K562 (cell line): ENCODE measurements around the gene C17orf78. TPM values are rescaled to one million over a fixed set of nuclear protein-coding genes. Genes with fewer than 3 reads are reported as not detected.

Source experiments
- CHD1 ChIP-seq: fragments of 200-600 bp; sonication (generic); IDR thresholded peaks from one replicate; pipeline ENCODE4 v1.6.1; 2012; ENCODE audit warnings: mild to moderate bottlenecking, moderate library complexity, low read length, inconsistent platforms
- FOXP1 ChIP-seq: sonication (generic); formaldehyde crosslinking; IDR thresholded peaks from 2 replicates; pipeline ENCODE4 v1.8.0; 2022; ENCODE audit warnings: mild to moderate bottlenecking, missing genetic modification reagents
- JUN ChIP-seq, 2 experiments: sonication (generic) in 1 of 2; formaldehyde crosslinking in 1 of 2; IDR thresholded peaks; 2 replicates each; pipeline versions ENCODE4 v1.6.1 to v1.8.0; 2012 to 2022; ENCODE audit warnings: borderline replicate concordance in 2 of 2, mild to moderate bottlenecking in 2 of 2, improper control_type of control experiment in 1 of 2, low read depth in 1 of 2, low read length in 1 of 2, missing genetic modification reagents in 1 of 2
- KHSRP ChIP-seq: fragments of 450-650 bp; IDR thresholded peaks from 2 replicates; pipeline ENCODE4 v1.6.1; 2017
- LCOR ChIP-seq: sonication (generic); formaldehyde crosslinking; IDR thresholded peaks from 2 replicates; pipeline ENCODE4 v1.8.0; 2022; ENCODE audit warnings: mild to moderate bottlenecking, missing genetic modification reagents
- LEF1 ChIP-seq: fragments of 450-650 bp; IDR thresholded peaks from 2 replicates; pipeline ENCODE4 v1.6.1; 2016; ENCODE audit warnings: mild to moderate bottlenecking
- MAZ ChIP-seq, 2 experiments: fragments of 450-650 bp in 1 of 2; sonication (generic) in 1 of 2; formaldehyde crosslinking; IDR thresholded peaks in 1 of 2; conservative IDR thresholded peaks in 1 of 2; 2 replicates each; pipeline versions ENCODE4 v1.4.0 to v1.5.0; 2020; ENCODE audit warnings: mild to moderate bottlenecking in 1 of 2, missing genetic modification reagents in 1 of 2
- MEF2D ChIP-seq: conservative IDR thresholded peaks from 2 replicates; pipeline ENCODE4 v1.6.1; 2016; ENCODE audit warnings: low read depth, missing genetic modification characterization, missing compliant biosample characterization
- NCOA1 ChIP-seq: fragments of 450-650 bp; IDR thresholded peaks from 2 replicates; pipeline ENCODE4 v1.6.1; 2016; ENCODE audit warnings: low read depth
- POLR2H ChIP-seq: IDR thresholded peaks from 2 replicates; pipeline ENCODE4 v1.6.1; 2016; ENCODE audit warnings: missing genetic modification characterization, low read depth, mild to moderate bottlenecking, control low read depth, missing compliant biosample characterization, moderate library complexity
- POLR3G ChIP-seq: IDR thresholded peaks from 2 replicates; pipeline ENCODE4 v1.6.1; 2011; ENCODE audit not compliant: insufficient read length, insufficient replicate concordance; ENCODE audit errors: extremely low read depth
- SAP30 ChIP-seq: fragments of 200-600 bp; sonication (generic); IDR thresholded peaks from 2 replicates; pipeline ENCODE4 v1.6.1; 2012; ENCODE audit warnings: borderline replicate concordance, low read depth, mild to moderate bottlenecking, moderate library complexity, low read length, control low read depth, inconsistent platforms; ENCODE audit not compliant: insufficient read depth, poor library complexity, severe bottlenecking
- SMAD4 ChIP-seq: fragments of 250-450 bp; sonication (Bioruptor Pico); conservative IDR thresholded peaks from 2 replicates; pipeline ENCODE4 v1.8.0; 2021; ENCODE audit warnings: inconsistent platforms, mild to moderate bottlenecking, moderate library complexity
- TAF9B ChIP-seq: fragments of 450-650 bp; IDR thresholded peaks from 2 replicates; pipeline ENCODE4 v1.6.1; 2018; ENCODE audit warnings: mild to moderate bottlenecking; ENCODE audit not compliant: partially characterized antibody
- ZNF232 ChIP-seq: sonication (generic); formaldehyde crosslinking; IDR thresholded peaks from 2 replicates; pipeline ENCODE4 v1.8.0; 2022; ENCODE audit warnings: mild to moderate bottlenecking, missing genetic modification reagents
- ZNF41 ChIP-seq: fragments of 250-450 bp; sonication (Bioruptor Pico); conservative IDR thresholded peaks from 2 replicates; pipeline ENCODE4 v1.4.0; 2020; ENCODE audit warnings: mild to moderate bottlenecking
- ZNF778 ChIP-seq: fragments of 450-650 bp; formaldehyde crosslinking; IDR thresholded peaks from 2 replicates; pipeline ENCODE4 v1.4.0; 2020; ENCODE audit warnings: mild to moderate bottlenecking, moderate library complexity
- polyA plus RNA-seq, 8 experiments: library from polyadenylated mRNA; depleted of rRNA in 4 of 8; stranded (reverse) in 5 of 8; unstranded in 3 of 8; fragments of >200 nt; fragmentation: Nextera tagmentation in 2 of 8; fragmentation: Illumina TruSeq in 1 of 8; extraction: Ambion mirVana in 2 of 8; extraction: Trizol in 1 of 8; gene quantifications; 2 replicates each; pipeline versions ENCODE4 v1.2.1 to v1.2.3, GENCODE V29; 2011 to 2014; ENCODE audit warnings: inconsistent platforms in 1 of 8, missing spikeins in 1 of 8
- total RNA-seq, 7 experiments: library from RNA; depleted of rRNA in 6 of 7; stranded (reverse); fragments of >200 nt in 6 of 7; fragmentation: Illumina TruSeq in 2 of 7; extraction: Trizol in 2 of 7; gene quantifications; 2 replicates each; pipeline versions ENCODE4 v1.2.1 to v1.2.3, GENCODE V29; 2011 to 2021; ENCODE audit warnings: low replicate concordance in 1 of 7
- TF ChIP-seq, protein P1 (sequence below): sonication (generic); formaldehyde crosslinking; IDR thresholded peaks from 2 replicates; pipeline ENCODE4 v1.5.0; 2020; ENCODE audit warnings: missing genetic modification reagents
- TF ChIP-seq, protein P2 (sequence below): fragments of 250-450 bp; sonication (Bioruptor Pico); IDR thresholded peaks from 2 replicates; pipeline ENCODE4 v1.8.0; 2022; ENCODE audit warnings: inconsistent platforms, mild to moderate bottlenecking, moderate library complexity, borderline replicate concordance
- TF ChIP-seq, protein P3 (sequence below), 3 experiments: fragments of 200-800 bp in 1 of 3; fragments of 250-450 bp in 1 of 3; fragments of 450-650 bp in 1 of 3; sonication (Bioruptor Pico) in 1 of 3; sonication (Bioruptor generic) in 1 of 3; formaldehyde crosslinking in 1 of 3; IDR thresholded peaks; 2 replicates each; pipeline versions ENCODE4 v1.6.1 to v1.8.0; 2016 to 2022; ENCODE audit warnings: mild to moderate bottlenecking in 2 of 3, missing genetic modification characterization in 2 of 3, missing compliant biosample characterization in 1 of 3, moderate library complexity in 1 of 3

Gene C17orf78
- total and polyA plus RNA-seq, 9 of the 15 experiments (the other 6 are each of a cell fraction or from before 2014, with no cell fraction given): not detected

DNA sequence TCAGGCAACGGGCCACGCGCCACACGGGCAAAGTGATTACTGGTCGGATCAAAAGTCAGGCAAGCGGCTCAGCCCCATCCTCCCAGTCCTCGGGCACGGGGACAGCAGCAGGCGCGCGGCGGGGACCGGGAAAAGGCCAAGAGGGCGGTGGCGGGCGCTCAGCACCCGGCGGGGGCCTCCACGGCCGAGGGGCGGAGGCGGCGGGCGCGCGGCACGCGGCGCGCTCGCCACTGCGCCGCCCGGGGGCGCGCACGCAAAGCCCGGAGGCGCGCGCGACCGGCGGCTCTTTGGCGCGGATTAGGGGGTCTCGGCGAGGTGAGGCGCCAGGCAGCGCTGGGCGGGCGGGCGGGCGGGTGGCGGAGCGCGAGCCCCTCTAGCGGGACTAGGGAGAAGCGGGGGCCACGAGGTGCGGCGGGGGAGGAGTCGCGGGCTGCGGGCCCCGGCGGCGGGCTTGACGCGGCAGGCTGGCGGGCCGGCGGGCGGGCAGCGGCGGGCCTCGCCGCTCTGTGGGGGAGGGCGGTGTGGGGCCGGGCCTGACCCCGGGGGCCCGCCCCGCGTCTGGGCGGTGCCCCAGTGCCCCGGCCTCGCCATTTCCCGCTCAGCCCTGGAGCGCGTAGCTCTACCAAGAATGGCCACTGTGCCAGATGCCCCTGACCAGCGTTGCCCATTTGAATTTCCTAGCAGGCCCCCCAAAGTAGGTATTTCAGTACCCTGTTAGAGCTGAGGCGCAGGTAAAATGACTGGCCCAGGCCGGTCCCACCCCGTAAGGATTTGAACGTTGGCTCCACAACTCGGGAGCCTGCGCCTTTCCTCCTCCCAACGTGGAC, 31.1 kb downstream of the C17orf78 start, which contains the start of the genes ACACA and TADA2A (continued):
- TF ChIP-seq NCOA1 (no peak), ZNF41 (0 out of 2 replicates have a peak, but pooled peaks have one; percentile 32), POLR2H (tag) (peak; percentile 91), TAF9B (peak; percentile 55), SMAD4 (CRISPR knock-in tag) (peak; percentile 28), KHSRP (no peak), LCOR (0 out of 2 replicates have a peak, but pooled peaks have one; percentile 4), FOXP1 (CRISPR knock-in tag) (peak; percentile 32; the same call in 1 of the 2 replicates), SAP30 (peak; percentile 38), MEF2D (tag) (no peak), ZNF232 (CRISPR knock-in tag) (no peak), CHD1 (no peak), ZNF778 (CRISPR knock-in tag) (no peak), POLR3G (no peak), LEF1 (0 out of 2 replicates have a peak, but pooled peaks have one; percentile 24), MAZ (CRISPR knock-in tag; conservative IDR thresholded peaks at IDR 0.05 in 1 of 2, IDR thresholded peaks at IDR 0.05 in 1 of 2) (peak; percentile 63 to 76), JUN (IDR thresholded peaks at IDR 0.05; ENCODE audit: borderline replicate concordance, low read depth, low read length) (no peak), JUN (CRISPR knock-in tag; IDR thresholded peaks at IDR 0.05; ENCODE audit: borderline replicate concordance) (no peak)
- TF ChIP-seq, protein P1, sequence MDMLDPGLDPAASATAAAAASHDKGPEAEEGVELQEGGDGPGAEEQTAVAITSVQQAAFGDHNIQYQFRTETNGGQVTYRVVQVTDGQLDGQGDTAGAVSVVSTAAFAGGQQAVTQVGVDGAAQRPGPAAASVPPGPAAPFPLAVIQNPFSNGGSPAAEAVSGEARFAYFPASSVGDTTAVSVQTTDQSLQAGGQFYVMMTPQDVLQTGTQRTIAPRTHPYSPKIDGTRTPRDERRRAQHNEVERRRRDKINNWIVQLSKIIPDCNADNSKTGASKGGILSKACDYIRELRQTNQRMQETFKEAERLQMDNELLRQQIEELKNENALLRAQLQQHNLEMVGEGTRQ (CRISPR knock-in tag): no peak
- TF ChIP-seq, protein P2, sequence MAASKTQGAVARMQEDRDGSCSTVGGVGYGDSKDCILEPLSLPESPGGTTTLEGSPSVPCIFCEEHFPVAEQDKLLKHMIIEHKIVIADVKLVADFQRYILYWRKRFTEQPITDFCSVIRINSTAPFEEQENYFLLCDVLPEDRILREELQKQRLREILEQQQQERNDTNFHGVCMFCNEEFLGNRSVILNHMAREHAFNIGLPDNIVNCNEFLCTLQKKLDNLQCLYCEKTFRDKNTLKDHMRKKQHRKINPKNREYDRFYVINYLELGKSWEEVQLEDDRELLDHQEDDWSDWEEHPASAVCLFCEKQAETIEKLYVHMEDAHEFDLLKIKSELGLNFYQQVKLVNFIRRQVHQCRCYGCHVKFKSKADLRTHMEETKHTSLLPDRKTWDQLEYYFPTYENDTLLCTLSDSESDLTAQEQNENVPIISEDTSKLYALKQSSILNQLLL: no peak
- TF ChIP-seq, protein P3, sequence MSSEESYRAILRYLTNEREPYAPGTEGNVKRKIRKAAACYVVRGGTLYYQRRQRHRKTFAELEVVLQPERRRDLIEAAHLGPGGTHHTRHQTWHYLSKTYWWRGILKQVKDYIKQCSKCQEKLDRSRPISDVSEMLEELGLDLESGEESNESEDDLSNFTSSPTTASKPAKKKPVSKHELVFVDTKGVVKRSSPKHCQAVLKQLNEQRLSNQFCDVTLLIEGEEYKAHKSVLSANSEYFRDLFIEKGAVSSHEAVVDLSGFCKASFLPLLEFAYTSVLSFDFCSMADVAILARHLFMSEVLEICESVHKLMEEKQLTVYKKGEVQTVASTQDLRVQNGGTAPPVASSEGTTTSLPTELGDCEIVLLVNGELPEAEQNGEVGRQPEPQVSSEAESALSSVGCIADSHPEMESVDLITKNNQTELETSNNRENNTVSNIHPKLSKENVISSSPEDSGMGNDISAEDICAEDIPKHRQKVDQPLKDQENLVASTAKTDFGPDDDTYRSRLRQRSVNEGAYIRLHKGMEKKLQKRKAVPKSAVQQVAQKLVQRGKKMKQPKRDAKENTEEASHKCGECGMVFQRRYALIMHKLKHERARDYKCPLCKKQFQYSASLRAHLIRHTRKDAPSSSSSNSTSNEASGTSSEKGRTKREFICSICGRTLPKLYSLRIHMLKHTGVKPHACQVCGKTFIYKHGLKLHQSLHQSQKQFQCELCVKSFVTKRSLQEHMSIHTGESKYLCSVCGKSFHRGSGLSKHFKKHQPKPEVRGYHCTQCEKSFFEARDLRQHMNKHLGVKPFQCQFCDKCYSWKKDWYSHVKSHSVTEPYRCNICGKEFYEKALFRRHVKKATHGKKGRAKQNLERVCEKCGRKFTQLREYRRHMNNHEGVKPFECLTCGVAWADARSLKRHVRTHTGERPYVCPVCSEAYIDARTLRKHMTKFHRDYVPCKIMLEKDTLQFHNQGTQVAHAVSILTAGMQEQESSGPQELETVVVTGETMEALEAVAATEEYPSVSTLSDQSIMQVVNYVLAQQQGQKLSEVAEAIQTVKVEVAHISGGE (CRISPR knock-in tag; IDR thresholded peaks at IDR 0.05): peak in 1 of 3 experiments; percentile 74; a peak in 1 of 6 replicates
